Measurements from ENCODE around the gene PDLIM5.

The PDLIM5 gene

DNA sequence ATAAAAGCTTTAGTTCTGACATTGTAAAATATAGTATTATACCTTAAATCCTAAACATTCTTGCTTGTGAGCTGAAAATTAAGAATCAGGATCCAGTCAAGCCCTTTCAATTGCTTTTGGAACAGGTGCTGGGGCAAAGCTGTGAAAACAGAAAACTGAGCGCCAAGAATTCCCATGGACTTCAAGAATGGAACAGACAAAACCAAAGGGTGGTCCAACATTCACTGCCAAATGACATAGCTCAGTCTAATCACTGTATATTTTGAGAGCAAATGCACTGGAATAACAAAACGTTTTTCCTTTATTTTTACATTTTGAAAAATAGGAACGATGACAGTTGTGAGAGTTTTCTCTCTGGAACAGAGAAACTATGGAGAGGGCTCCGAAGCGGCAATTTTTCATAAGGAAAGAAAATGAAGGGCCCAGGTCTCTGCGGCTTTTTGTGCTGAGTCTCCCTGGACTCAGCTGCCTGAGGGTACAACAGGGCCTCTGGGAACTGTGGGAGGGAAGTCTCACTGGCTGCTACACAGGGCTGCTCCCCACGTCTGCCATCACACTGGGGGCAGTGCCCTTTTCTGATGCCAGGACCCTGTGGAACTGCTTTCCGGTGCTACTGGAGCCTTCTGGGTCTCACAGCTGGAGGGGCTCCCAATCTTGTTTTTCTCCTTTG is 250.0 kb downstream of the PDLIM5 start:
- no peak for DNase-seq (ENCODE audit: extremely low spot score)
- TF ChIP-seq FOXA1 (IDR thresholded peaks at IDR 0.05) (no peak), ARNT (IDR thresholded peaks at IDR 0.05) (no peak), HDGF (IDR thresholded peaks at IDR 0.05; ENCODE audit: borderline replicate concordance) (no peak), FOXM1 (IDR thresholded peaks at IDR 0.05; ENCODE audit: borderline replicate concordance) (no peak), SUZ12 (IDR thresholded peaks at IDR 0.05) (no peak), ELF4 (IDR thresholded peaks at IDR 0.05) (no peak), SP1 (IDR thresholded peaks at IDR 0.05) (no peak), L3MBTL2 (conservative IDR thresholded peaks at IDR 0.05) (no peak), BHLHE40 (IDR thresholded peaks at IDR 0.05; ENCODE audit: borderline replicate concordance) (no peak), NFRKB (IDR thresholded peaks at IDR 0.05) (no peak), ZNF384 (IDR thresholded peaks at IDR 0.05) (no peak), CTBP1 (IDR thresholded peaks at IDR 0.05; ENCODE audit: borderline replicate concordance) (no peak), LEF1 (IDR thresholded peaks at IDR 0.05; ENCODE audit: borderline replicate concordance) (no peak)
- ChIA-PET CTCF (no interaction called here), POLR2A (no interaction called here)

DNA sequence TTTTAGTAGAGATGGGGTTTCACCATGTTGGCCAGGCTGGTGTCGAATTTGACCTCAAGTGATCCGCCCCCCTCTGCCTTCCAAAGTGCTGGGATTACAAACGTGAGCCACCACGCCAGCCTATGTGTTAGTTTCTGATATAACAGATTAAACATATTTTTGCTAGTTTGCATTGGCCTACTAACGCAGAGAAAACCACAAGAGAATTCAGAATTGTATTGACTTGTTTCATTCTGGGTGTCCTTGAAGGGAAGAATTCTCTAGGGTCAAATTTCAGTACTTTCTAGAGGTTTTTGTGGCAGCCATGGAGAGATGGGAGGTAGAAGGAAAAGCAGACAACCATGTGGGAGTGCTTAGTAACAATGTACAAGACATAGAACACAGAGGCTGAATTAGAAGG is 259.9 kb downstream of the PDLIM5 start:
- DNase-seq (ENCODE audit: extremely low spot score): no peak
- TF ChIP-seq TARDBP (IDR thresholded peaks at IDR 0.05) (no peak), SP1 (IDR thresholded peaks at IDR 0.05) (no peak)
- ChIA-PET CTCF (no interaction called here), POLR2A (no interaction called here)

DNA sequence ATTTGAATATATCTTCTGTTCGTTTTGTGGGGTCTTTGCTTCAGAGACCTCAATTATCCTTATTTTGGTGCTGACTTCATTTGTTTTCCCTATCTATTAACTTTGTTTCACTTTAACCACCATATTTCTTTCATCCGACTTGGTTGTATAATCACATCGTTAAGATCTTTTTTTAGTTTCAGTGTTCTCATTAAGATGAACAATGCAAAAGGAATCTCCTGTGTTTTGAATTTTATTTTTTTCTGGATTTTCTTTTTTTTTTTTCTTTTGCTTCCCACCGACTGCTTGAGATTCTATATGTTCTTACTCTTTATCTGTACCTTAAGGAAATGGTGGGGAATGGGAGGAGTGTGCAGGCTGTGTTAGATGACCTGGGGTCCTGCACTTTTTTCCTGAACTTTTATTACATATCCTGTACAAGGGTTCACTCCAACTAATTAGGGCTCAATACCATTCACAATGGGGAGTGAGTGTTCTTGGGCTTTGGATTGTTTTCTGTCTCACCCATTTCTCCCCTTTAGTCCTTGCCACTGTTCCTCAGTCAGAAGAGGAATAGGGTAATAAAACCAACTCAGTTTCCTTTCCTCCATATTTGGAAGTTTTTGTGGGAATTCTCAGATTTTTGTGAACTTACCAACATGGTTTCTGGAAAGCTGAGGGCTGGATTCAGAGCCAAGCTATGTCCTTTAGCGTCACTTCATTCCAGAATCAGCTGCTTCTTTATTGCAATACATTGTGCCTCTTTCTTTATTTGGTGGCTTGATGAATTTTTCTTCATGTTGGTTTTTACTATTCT is 262.8 kb downstream of the PDLIM5 start:
- TF ChIP-seq L3MBTL2 (conservative IDR thresholded peaks at IDR 0.05): no peak
- no peak for TF ChIP-seq FOXM1 (IDR thresholded peaks at IDR 0.05; ENCODE audit: borderline replicate concordance)
- no peak for TF ChIP-seq LEF1 (IDR thresholded peaks at IDR 0.05; ENCODE audit: borderline replicate concordance)
- no peak for TF ChIP-seq BHLHE40 (IDR thresholded peaks at IDR 0.05; ENCODE audit: borderline replicate concordance)
- TF ChIP-seq ARNT (IDR thresholded peaks at IDR 0.05): no peak
- no peak for TF ChIP-seq ELF4 (IDR thresholded peaks at IDR 0.05)
- no peak for TF ChIP-seq HDGF (IDR thresholded peaks at IDR 0.05; ENCODE audit: borderline replicate concordance)
- no peak for TF ChIP-seq ZNF384 (IDR thresholded peaks at IDR 0.05)
- TF ChIP-seq FOXA1 (IDR thresholded peaks at IDR 0.05): no peak
- no peak for TF ChIP-seq SUZ12 (IDR thresholded peaks at IDR 0.05)
- no peak for TF ChIP-seq NFRKB (IDR thresholded peaks at IDR 0.05)
- TF ChIP-seq, protein P1, sequence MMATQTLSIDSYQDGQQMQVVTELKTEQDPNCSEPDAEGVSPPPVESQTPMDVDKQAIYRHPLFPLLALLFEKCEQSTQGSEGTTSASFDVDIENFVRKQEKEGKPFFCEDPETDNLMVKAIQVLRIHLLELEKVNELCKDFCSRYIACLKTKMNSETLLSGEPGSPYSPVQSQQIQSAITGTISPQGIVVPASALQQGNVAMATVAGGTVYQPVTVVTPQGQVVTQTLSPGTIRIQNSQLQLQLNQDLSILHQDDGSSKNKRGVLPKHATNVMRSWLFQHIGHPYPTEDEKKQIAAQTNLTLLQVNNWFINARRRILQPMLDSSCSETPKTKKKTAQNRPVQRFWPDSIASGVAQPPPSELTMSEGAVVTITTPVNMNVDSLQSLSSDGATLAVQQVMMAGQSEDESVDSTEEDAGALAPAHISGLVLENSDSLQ (IDR thresholded peaks at IDR 0.05): no peak
- TF ChIP-seq TARDBP (IDR thresholded peaks at IDR 0.05): no peak
- TF ChIP-seq SP1 (IDR thresholded peaks at IDR 0.05): no peak
- TF ChIP-seq FOXK2 (IDR thresholded peaks at IDR 0.05): no peak
- TF ChIP-seq CTBP1 (IDR thresholded peaks at IDR 0.05; ENCODE audit: borderline replicate concordance): no peak
- ChIA-PET POLR2A (interaction anchor here (0.9 kb wide), 1 partner anchor 505 kb away, joined by 3 read pairs; no protein-coding TSS in a partner anchor), CTCF (no interaction called here)
- DNase-seq (ENCODE audit: extremely low spot score): no peak

DNA sequence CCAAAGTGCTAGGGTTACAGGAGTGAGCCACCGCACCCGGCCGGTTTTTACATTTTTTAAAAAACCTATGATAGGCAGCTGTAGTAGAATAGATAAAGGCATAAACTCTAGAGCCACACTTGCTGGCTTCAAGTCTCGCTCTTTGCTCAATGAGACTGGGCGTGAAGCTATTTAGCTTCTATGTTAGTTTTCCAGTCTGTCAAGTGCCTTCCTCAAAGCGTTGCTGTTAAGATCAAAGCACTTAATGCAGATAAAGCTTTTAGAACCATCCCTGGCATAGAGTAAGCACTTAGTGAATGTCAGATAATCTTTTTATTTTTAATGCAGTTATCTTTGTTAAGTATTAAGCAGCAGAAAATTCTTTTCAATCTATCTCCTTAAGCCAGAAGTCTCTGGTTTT is 264.0 kb downstream of the PDLIM5 start:
- TF ChIP-seq SP1 (IDR thresholded peaks at IDR 0.05) (no peak), ELF4 (IDR thresholded peaks at IDR 0.05) (no peak), NFRKB (IDR thresholded peaks at IDR 0.05) (no peak), LEF1 (IDR thresholded peaks at IDR 0.05; ENCODE audit: borderline replicate concordance) (no peak), TARDBP (IDR thresholded peaks at IDR 0.05) (no peak), FOXM1 (IDR thresholded peaks at IDR 0.05; ENCODE audit: borderline replicate concordance) (no peak), CTBP1 (IDR thresholded peaks at IDR 0.05; ENCODE audit: borderline replicate concordance) (no peak), ZNF384 (IDR thresholded peaks at IDR 0.05) (no peak), L3MBTL2 (conservative IDR thresholded peaks at IDR 0.05) (no peak), HDGF (IDR thresholded peaks at IDR 0.05; ENCODE audit: borderline replicate concordance) (no peak), FOXK2 (IDR thresholded peaks at IDR 0.05) (no peak), BHLHE40 (IDR thresholded peaks at IDR 0.05; ENCODE audit: borderline replicate concordance) (no peak), ARNT (IDR thresholded peaks at IDR 0.05) (no peak), FOXA1 (IDR thresholded peaks at IDR 0.05) (no peak), SUZ12 (IDR thresholded peaks at IDR 0.05) (no peak)
- TF ChIP-seq, protein P1 (IDR thresholded peaks at IDR 0.05): no peak
- POLR2A ChIA-PET: no interaction called here
- CTCF ChIA-PET: no interaction called here
- no peak for DNase-seq (ENCODE audit: extremely low spot score)
